Astrocyte (in vitro differentiated cells and primary cell): ENCODE results near the gene APOL6. TPM values are rescaled to one million over a fixed set of nuclear protein-coding genes. Genes with fewer than 3 reads are reported as not detected.

ENCODE experiments used
- DNase-seq: peaks from one replicate; pipeline ENCODE4 v3.0.0-alpha.2; 2010; ENCODE audit warnings: low read depth
- FAIRE-seq: peaks from 2 replicates; lab custom pipeline; 2011; peaks lifted over from hg19 to GRCh38; lab: Jason Lieb, UNC
- H2AFZ ChIP-seq: 2 replicates; pipeline ENCODE4 v1.6.0; 2012; ENCODE audit warnings: low read depth, low read length, inconsistent platforms
- H3K27ac ChIP-seq: 2 replicates; pipeline ENCODE4 v1.5.1; 2011; ENCODE audit warnings: low read depth, low read length, inconsistent platforms
- H3K27me3 ChIP-seq: 2 replicates; pipeline ENCODE4 v1.6.0; 2011; ENCODE audit warnings: low read length, inconsistent platforms; ENCODE audit not compliant: insufficient read depth
- H3K36me3 ChIP-seq: 2 replicates; pipeline ENCODE4 v1.5.1; 2011; ENCODE audit warnings: low read length, inconsistent platforms; ENCODE audit not compliant: insufficient read depth
- H3K4me1 ChIP-seq: 2 replicates; pipeline ENCODE4 v1.5.1; 2011; ENCODE audit warnings: low read length, inconsistent platforms; ENCODE audit not compliant: insufficient read depth
- H3K4me2 ChIP-seq: 2 replicates; pipeline ENCODE4 v1.6.0; 2012; ENCODE audit warnings: low read length, inconsistent platforms
- H3K4me3 ChIP-seq: 2 replicates; pipeline ENCODE4 v1.5.1; 2011; ENCODE audit warnings: low read depth, mild to moderate bottlenecking, low read length, inconsistent platforms; ENCODE audit not compliant: insufficient read depth
- H3K79me2 ChIP-seq: 2 replicates; pipeline ENCODE4 v1.6.0; 2012; ENCODE audit warnings: mild to moderate bottlenecking, low read length, inconsistent platforms; ENCODE audit not compliant: insufficient read depth
- H3K9ac ChIP-seq: 2 replicates; pipeline ENCODE4 v1.6.0; 2012; ENCODE audit warnings: mild to moderate bottlenecking, low read length, inconsistent platforms
- H3K9me3 ChIP-seq: 2 replicates; pipeline ENCODE4 v1.5.1; 2012; ENCODE audit warnings: low read depth, mild to moderate bottlenecking, low read length, inconsistent platforms; ENCODE audit not compliant: insufficient read depth
- H4K20me1 ChIP-seq: 2 replicates; pipeline ENCODE4 v1.6.0; 2012; ENCODE audit warnings: low read length, inconsistent platforms; ENCODE audit not compliant: insufficient read depth
- H3K27ac Mint-ChIP-seq: one replicate; pipeline ENCODE4 v1.8.0; 2021; ENCODE audit warnings: mild to moderate bottlenecking, mixed read lengths; ENCODE audit not compliant: unreplicated experiment
- H3K27me3 Mint-ChIP-seq: one replicate; pipeline ENCODE4 v1.8.0; 2021; ENCODE audit warnings: low read depth, mixed read lengths; ENCODE audit not compliant: unreplicated experiment
- H3K36me3 Mint-ChIP-seq: one replicate; pipeline ENCODE4 v1.8.0; 2021; ENCODE audit warnings: low read depth, mixed read lengths; ENCODE audit not compliant: unreplicated experiment
- H3K4me1 Mint-ChIP-seq: one replicate; pipeline ENCODE4 v1.8.0; 2021; ENCODE audit warnings: low read depth, mixed read lengths; ENCODE audit not compliant: unreplicated experiment
- H3K4me3 Mint-ChIP-seq: one replicate; pipeline ENCODE4 v1.8.0; 2021; ENCODE audit warnings: mild to moderate bottlenecking, moderate library complexity, mixed read lengths; ENCODE audit not compliant: unreplicated experiment
- H3K9me3 Mint-ChIP-seq: one replicate; pipeline ENCODE4 v1.8.0; 2021; ENCODE audit warnings: mild to moderate bottlenecking, mixed read lengths; ENCODE audit not compliant: unreplicated experiment
- EZH2 ChIP-seq: IDR thresholded peaks from 2 replicates; pipeline ENCODE4 v1.6.1; 2012; ENCODE audit warnings: mild to moderate bottlenecking, low read length, inconsistent platforms; ENCODE audit not compliant: insufficient read depth
- total RNA-seq: library from RNA; stranded (reverse); gene quantifications from 2 replicates; pipeline ENCODE4 v1.2.1, GENCODE V29; 2021
- TF ChIP-seq, protein P1 (sequence below): IDR thresholded peaks from 2 replicates; pipeline ENCODE4 v1.5.1; 2011; ENCODE audit warnings: low read depth, mild to moderate bottlenecking, inconsistent platforms, low read length, moderate library complexity; ENCODE audit not compliant: insufficient read depth

The APOL6 gene
- total RNA-seq, 1 donor from 2014 or later: 5.9 TPM

DNA sequence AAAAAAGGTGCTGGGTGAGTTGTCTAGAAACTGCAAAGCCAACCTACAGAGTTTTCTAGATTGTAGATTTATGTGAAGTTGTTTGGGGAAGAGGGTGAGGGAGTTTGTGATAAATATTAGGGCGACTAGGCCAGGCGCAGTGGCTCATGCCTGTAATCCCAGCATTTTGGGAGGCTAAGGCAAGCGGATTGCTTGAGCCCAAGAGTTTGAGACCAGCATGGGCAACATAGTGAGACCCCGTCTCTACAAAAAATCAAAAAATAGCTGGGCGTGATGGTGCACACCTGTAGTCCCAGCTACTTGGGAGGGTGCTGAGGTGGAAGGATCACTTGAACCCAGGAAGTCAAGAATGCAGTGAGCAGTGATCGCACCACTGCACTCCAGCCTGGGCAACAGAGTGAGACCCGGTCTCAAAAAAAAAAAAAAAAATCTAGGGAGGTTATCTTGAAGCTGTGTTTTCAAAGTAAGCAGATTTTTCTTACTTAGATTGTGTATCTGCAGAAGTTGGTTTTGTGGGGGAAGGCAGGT is 844 bp downstream of the APOL6 start:
- H3K27me3 ChIP-seq: no peaks in the 10 kb centered on the region
- DNase-seq (no peak), FAIRE-seq (no peak)
- Mint-ChIP-seq H3K4me3 (peak overlapping the region; percentile 84), H3K9me3 (peaks cover 9% of the 10 kb centered on the region), H3K27ac (peak overlapping the region; percentile 92), H3K36me3 (no peaks in the 10 kb centered on the region), H3K27me3 (peaks cover 4% of the 10 kb centered on the region), H3K4me1 (peaks cover 7% of the 10 kb centered on the region)
- peak overlapping the region; percentile 77 for H2AFZ ChIP-seq
- H4K20me1 ChIP-seq: no peaks in the 10 kb centered on the region
- H3K4me3 ChIP-seq: peak overlapping the region; percentile 57
- peak overlapping the region; percentile 73 for H3K9ac ChIP-seq
- peak overlapping the region; percentile 87 for H3K4me2 ChIP-seq
- H3K36me3 ChIP-seq: no peaks in the 10 kb centered on the region
- peaks cover 22% of the 10 kb centered on the region for H3K4me1 ChIP-seq
- no peak overlapping the region for H3K27ac ChIP-seq
- H3K79me2 ChIP-seq: no peaks in the 10 kb centered on the region
- TF ChIP-seq, protein P1, sequence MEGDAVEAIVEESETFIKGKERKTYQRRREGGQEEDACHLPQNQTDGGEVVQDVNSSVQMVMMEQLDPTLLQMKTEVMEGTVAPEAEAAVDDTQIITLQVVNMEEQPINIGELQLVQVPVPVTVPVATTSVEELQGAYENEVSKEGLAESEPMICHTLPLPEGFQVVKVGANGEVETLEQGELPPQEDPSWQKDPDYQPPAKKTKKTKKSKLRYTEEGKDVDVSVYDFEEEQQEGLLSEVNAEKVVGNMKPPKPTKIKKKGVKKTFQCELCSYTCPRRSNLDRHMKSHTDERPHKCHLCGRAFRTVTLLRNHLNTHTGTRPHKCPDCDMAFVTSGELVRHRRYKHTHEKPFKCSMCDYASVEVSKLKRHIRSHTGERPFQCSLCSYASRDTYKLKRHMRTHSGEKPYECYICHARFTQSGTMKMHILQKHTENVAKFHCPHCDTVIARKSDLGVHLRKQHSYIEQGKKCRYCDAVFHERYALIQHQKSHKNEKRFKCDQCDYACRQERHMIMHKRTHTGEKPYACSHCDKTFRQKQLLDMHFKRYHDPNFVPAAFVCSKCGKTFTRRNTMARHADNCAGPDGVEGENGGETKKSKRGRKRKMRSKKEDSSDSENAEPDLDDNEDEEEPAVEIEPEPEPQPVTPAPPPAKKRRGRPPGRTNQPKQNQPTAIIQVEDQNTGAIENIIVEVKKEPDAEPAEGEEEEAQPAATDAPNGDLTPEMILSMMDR: no peak
- TF ChIP-seq EZH2: no peak
- H3K9me3 ChIP-seq: no peaks in the 10 kb centered on the region

DNA sequence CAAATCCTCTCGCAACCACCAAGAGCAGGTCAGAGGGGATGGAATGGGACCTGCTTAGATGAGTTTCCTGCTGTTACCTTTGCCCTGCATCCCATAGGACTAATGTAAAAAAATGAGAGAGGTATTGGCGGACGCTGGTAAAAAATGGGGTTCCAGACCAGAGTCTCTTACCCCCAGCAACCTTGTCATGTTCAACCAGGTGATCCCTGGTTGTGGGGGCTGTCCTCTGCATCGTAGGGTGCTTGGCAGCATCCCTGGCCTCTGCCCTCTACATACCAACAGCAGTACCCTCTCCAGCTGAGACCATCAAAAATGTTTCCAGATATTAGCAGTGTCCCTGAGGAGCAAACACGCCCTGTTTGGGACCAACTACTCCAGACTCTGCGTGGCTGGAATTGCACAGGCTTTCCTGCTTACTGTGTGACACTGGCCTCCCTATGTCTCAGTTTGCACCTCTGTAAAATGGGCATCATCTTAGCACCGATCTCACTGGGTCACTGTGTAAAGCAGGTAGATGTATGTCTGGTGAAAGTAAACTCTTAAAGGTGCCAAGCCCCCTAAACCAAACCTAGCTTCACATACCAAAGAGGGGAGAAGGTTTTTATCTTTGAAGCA is 1.5 kb downstream of the APOL6 start:
- FAIRE-seq: no peak

More for the DNA sequence above, 1.5 kb downstream of the APOL6 start:
- Histone ChIP-seq H3K36me3 (no peaks in the 10 kb centered on the region), H3K4me3 (no peak overlapping the region), H3K79me2 (no peaks in the 10 kb centered on the region), H3K27ac (no peak overlapping the region), H3K9me3 (no peaks in the 10 kb centered on the region), H4K20me1 (no peaks in the 10 kb centered on the region), H2AFZ (no peak overlapping the region), H3K4me1 (peaks cover 22% of the 10 kb centered on the region), H3K9ac (no peak overlapping the region), H3K27me3 (no peaks in the 10 kb centered on the region), H3K4me2 (no peak overlapping the region)
- peaks cover 7% of the 10 kb centered on the region for H3K4me1 Mint-ChIP-seq
- peak overlapping the region; percentile 84 for H3K4me3 Mint-ChIP-seq
- no peaks in the 10 kb centered on the region for H3K36me3 Mint-ChIP-seq
- peaks cover 4% of the 10 kb centered on the region for H3K27me3 Mint-ChIP-seq
- TF ChIP-seq EZH2: no peak
- TF ChIP-seq, protein P1: no peak
- H3K9me3 Mint-ChIP-seq: peaks cover 9% of the 10 kb centered on the region
- H3K27ac Mint-ChIP-seq: peak overlapping the region; percentile 92
- DNase-seq: no peak
